Measurements from ENCODE around the gene STARD8.

GRCh38 chrX:68711845-68712244 is 64.4 kb downstream of the STARD8 start:
- no peak for TF ChIP-seq POLR2AphosphoS5 (IDR thresholded peaks at IDR 0.05)
- no peak for TF ChIP-seq CTCF (IDR thresholded peaks at IDR 0.05 in 8 of 11, conservative IDR thresholded peaks at IDR 0.05 in 3 of 11)
- no peak for TF ChIP-seq POLR2A (IDR thresholded peaks at IDR 0.05)
